A549 treated with ZK216348 at 1 μM for 4 hours (cell line): ENCODE measurements around the gene RNF113A. TPM values are rescaled to one million over a fixed set of nuclear protein-coding genes. Genes with fewer than 3 reads are reported as not detected.

Experiments used
- total RNA-seq: library from RNA; stranded (reverse); fragments of 200-300 nt; extraction: Qiagen RNA extraction; gene quantifications from 5 replicates; pipeline ENCODE4 v1.2.3, GENCODE V29; 2022; ENCODE audit warnings: low read depth

Gene RNF113A
- total RNA-seq = 28.7 to 34.0 TPM (median 30.2 TPM) in 5 replicates

GRCh38 chrX:119871599-119872395, at the start of gene RNF113A, which contains the start of gene NDUFA1:
Gene RNF113A (minus strand): TSS chrX:119871733. CDS start chrX:119871613, 120 bp downstream.
Gene NDUFA1 (plus strand): TSS chrX:119871832. CDS start chrX:119871912, 80 bp downstream.

GRCh38 chrX:119895843-119896326, 24.4 kb upstream of the RNF113A start, which contains the start of gene AKAP14:
Gene AKAP14 (plus strand): TSS chrX:119895893. CDS start chrX:119903224, 7,331 bp downstream.

GRCh38 chrX:119852382-119853353, 18.9 kb downstream of the RNF113A start, which contains the start of gene UPF3B:
Gene UPF3B (minus strand): TSS chrX:119852963. CDS start chrX:119852928, 35 bp downstream.

Other genes starting within 250 kb of the RNF113A start
- 10.3 to 11.7 TPM (median 11.5 TPM) in 5 replicates for gene SEPTIN6, start 178.6 kb downstream of the RNF113A start, total RNA-seq
- gene SOWAHD, start 113.1 kb downstream of the RNF113A start, total RNA-seq = 0.29 TPM in 1 of 5 replicates, not detected in the others
- gene RPL39, start 80.1 kb downstream of the RNF113A start, total RNA-seq = 3,268 to 6,888 TPM (median 3,499 TPM) in 5 replicates
- 17.9 to 30.4 TPM (median 18.7 TPM) in 5 replicates for gene UPF3B, start 18.8 kb downstream of the RNF113A start, total RNA-seq
- 228 to 396 TPM (median 256 TPM) in 5 replicates for gene NDUFA1, start 99 bp upstream of the RNF113A start, total RNA-seq
- not detected in 5 replicates for gene AKAP14, start 24.2 kb upstream of the RNF113A start, total RNA-seq
- 7.3 to 14.4 TPM (median 7.9 TPM) in 5 replicates for gene NKAP, start 72.0 kb upstream of the RNF113A start, total RNA-seq
- not detected in 5 replicates for gene RHOXF2B, start 206.0 kb upstream of the RNF113A start, total RNA-seq
- gene RHOXF1, start 244.2 kb upstream of the RNF113A start, total RNA-seq = not detected in 5 replicates